NCI-H1092 (cell line): ENCODE data around the gene EFNB2.

Experiments
- DNase-seq: peaks from one replicate; lab custom pipeline; 2025; lab: John Stamatoyannopoulos, UW

The EFNB2 gene

GRCh38 chr13:106500445-106500844 is 35.0 kb downstream of the EFNB2 start:
- DNase-seq = no peak

GRCh38 chr13:106499896-106500295 is 35.6 kb downstream of the EFNB2 start:
- DNase-seq = no peak

GRCh38 chr13:106499113-106499512 is 36.3 kb downstream of the EFNB2 start:
- no peak for DNase-seq

- no peak for DNase-seq
Observed at GRCh38 chr13:106498571-106498970, 36.9 kb downstream of the EFNB2 start.

GRCh38 chr13:106498158-106498557 is 37.3 kb downstream of the EFNB2 start:
- DNase-seq = no peak

GRCh38 chr13:106497079-106497478 is 38.4 kb downstream of the EFNB2 start:
- DNase-seq = no peak

- peak; percentile 27 for DNase-seq
Observed at GRCh38 chr13:106496072-106496997, 39.1 kb downstream of the EFNB2 start.

- no peak for DNase-seq
Observed at GRCh38 chr13:106494936-106495335, 40.5 kb downstream of the EFNB2 start.

GRCh38 chr13:106494506-106494905 is 41.0 kb downstream of the EFNB2 start:
- DNase-seq = no peak

- no peak for DNase-seq
Observed at GRCh38 chr13:106493533-106494220, 41.8 kb downstream of the EFNB2 start.

- no peak for DNase-seq
Observed at GRCh38 chr13:106492588-106493475, 42.6 kb downstream of the EFNB2 start.

GRCh38 chr13:106491928-106492587 is 43.4 kb downstream of the EFNB2 start:
- DNase-seq = no peak

- DNase-seq = no peak
Observed at GRCh38 chr13:106491463-106491862, 44.0 kb downstream of the EFNB2 start.

- DNase-seq = no peak
Observed at GRCh38 chr13:106490569-106491321, 44.7 kb downstream of the EFNB2 start.

GRCh38 chr13:106489849-106490568 is 45.5 kb downstream of the EFNB2 start:
- no peak for DNase-seq

GRCh38 chr13:106488686-106489085 is 46.8 kb downstream of the EFNB2 start:
- no peak for DNase-seq

- DNase-seq = no peak
Observed at GRCh38 chr13:106488076-106488475, 47.4 kb downstream of the EFNB2 start.

- no peak for DNase-seq
Observed at GRCh38 chr13:106487129-106487528, 48.3 kb downstream of the EFNB2 start.

- DNase-seq = no peak
Observed at GRCh38 chr13:106486287-106486686, 49.2 kb downstream of the EFNB2 start.

- DNase-seq = no peak
Observed at GRCh38 chr13:106484537-106485193, 50.8 kb downstream of the EFNB2 start.
